ENCODE measurements around the gene FBXO33. TPM values are rescaled to one million over a fixed set of nuclear protein-coding genes. Genes with fewer than 3 reads are reported as not detected.
A peak's percentile ranks its signal among the peaks of the same experiment; 100 is the strongest.

FBXO33 gene
- total RNA-seq, 2 experiments from 2014 or later = 21.8 TPM

- Mint-ChIP-seq H3K4me1 (peaks cover 2% of the 10 kb centered on the region), H3K27ac (no peak overlapping the region), H3K27me3 (no peaks in the 10 kb centered on the region), H3K9me3 (peaks cover 22% of the 10 kb centered on the region), H3K4me3 (no peak overlapping the region), H3K36me3 (peaks cover 40% of the 10 kb centered on the region)
- no peak for DNase-seq
Measured at GRCh38 chr14:39406560-39406959, 25.7 kb downstream of the FBXO33 start.

GRCh38 chr14:39398382-39398781 lies 33.9 kb downstream of the FBXO33 start:
- Mint-ChIP-seq H3K4me3 (no peak overlapping the region), H3K27ac (no peak overlapping the region), H3K36me3 (peaks cover 21% of the 10 kb centered on the region), H3K9me3 (no peaks in the 10 kb centered on the region), H3K27me3 (no peaks in the 10 kb centered on the region), H3K4me1 (peaks cover 13% of the 10 kb centered on the region)
- DNase-seq = no peak

- no peak for DNase-seq
- H3K27me3 Mint-ChIP-seq = no peaks in the 10 kb centered on the region
- H3K4me1 Mint-ChIP-seq = peaks cover 13% of the 10 kb centered on the region
- no peaks in the 10 kb centered on the region for H3K9me3 Mint-ChIP-seq
- H3K36me3 Mint-ChIP-seq = peaks cover 17% of the 10 kb centered on the region
- no peak overlapping the region for H3K4me3 Mint-ChIP-seq
- peak overlapping the region; percentile 47 for H3K27ac Mint-ChIP-seq
Measured at GRCh38 chr14:39396448-39396847, 35.8 kb downstream of the FBXO33 start.

- Mint-ChIP-seq H3K4me1 (peaks cover 13% of the 10 kb centered on the region), H3K27ac (peak overlapping the region; percentile 78), H3K4me3 (no peak overlapping the region), H3K36me3 (peaks cover 17% of the 10 kb centered on the region), H3K9me3 (no peaks in the 10 kb centered on the region), H3K27me3 (no peaks in the 10 kb centered on the region)
- no peak for DNase-seq
Measured at GRCh38 chr14:39395555-39396254, 36.5 kb downstream of the FBXO33 start.

- Mint-ChIP-seq H3K4me1 (peaks cover 13% of the 10 kb centered on the region), H3K9me3 (no peaks in the 10 kb centered on the region), H3K36me3 (peaks cover 14% of the 10 kb centered on the region), H3K27ac (no peak overlapping the region), H3K27me3 (no peaks in the 10 kb centered on the region), H3K4me3 (no peak overlapping the region)
- DNase-seq = no peak
Measured at GRCh38 chr14:39393289-39393688, 38.9 kb downstream of the FBXO33 start.

- DNase-seq = no peak
- Mint-ChIP-seq H3K36me3 (peaks cover 2% of the 10 kb centered on the region), H3K4me1 (peaks cover 20% of the 10 kb centered on the region), H3K4me3 (no peak overlapping the region), H3K27ac (no peak overlapping the region), H3K27me3 (no peaks in the 10 kb centered on the region), H3K9me3 (no peaks in the 10 kb centered on the region)
Measured at GRCh38 chr14:39384177-39384576, 48.1 kb downstream of the FBXO33 start.

- H3K4me3 Mint-ChIP-seq = no peak overlapping the region
- DNase-seq = no peak
- peaks cover 2% of the 10 kb centered on the region for H3K36me3 Mint-ChIP-seq
- no peaks in the 10 kb centered on the region for H3K27me3 Mint-ChIP-seq
- H3K4me1 Mint-ChIP-seq = peaks cover 20% of the 10 kb centered on the region
- H3K27ac Mint-ChIP-seq = no peak overlapping the region
- H3K9me3 Mint-ChIP-seq = no peaks in the 10 kb centered on the region
Measured at GRCh38 chr14:39383741-39384140, 48.5 kb downstream of the FBXO33 start.

- no peak overlapping the region for H3K27ac Mint-ChIP-seq
Measured at GRCh38 chr14:39383026-39383660, 49.1 kb downstream of the FBXO33 start.

GRCh38 chr14:39382463-39382862 lies 49.8 kb downstream of the FBXO33 start:
- H3K4me1 Mint-ChIP-seq = peaks cover 20% of the 10 kb centered on the region
- no peak overlapping the region for H3K27ac Mint-ChIP-seq
- H3K9me3 Mint-ChIP-seq = no peaks in the 10 kb centered on the region
- peaks cover 2% of the 10 kb centered on the region for H3K36me3 Mint-ChIP-seq
- no peaks in the 10 kb centered on the region for H3K27me3 Mint-ChIP-seq
- no peak for DNase-seq
- no peak overlapping the region for H3K4me3 Mint-ChIP-seq

More at GRCh38 chr14:39383026-39383660, 49.1 kb downstream of the FBXO33 start:
- Mint-ChIP-seq H3K9me3 (no peaks in the 10 kb centered on the region), H3K36me3 (peaks cover 2% of the 10 kb centered on the region), H3K4me3 (no peak overlapping the region), H3K27me3 (no peaks in the 10 kb centered on the region), H3K4me1 (peaks cover 20% of the 10 kb centered on the region)
- DNase-seq = no peak

GRCh38 chr14:39381366-39381765 lies 50.9 kb downstream of the FBXO33 start:
- no peaks in the 10 kb centered on the region for H3K27me3 Mint-ChIP-seq
- H3K27ac Mint-ChIP-seq = no peak overlapping the region
- no peak overlapping the region for H3K4me3 Mint-ChIP-seq
- peaks cover 27% of the 10 kb centered on the region for H3K4me1 Mint-ChIP-seq
- peaks cover 3% of the 10 kb centered on the region for H3K36me3 Mint-ChIP-seq
- no peaks in the 10 kb centered on the region for H3K9me3 Mint-ChIP-seq
- no peak for DNase-seq

- Mint-ChIP-seq H3K4me3 (no peak overlapping the region), H3K36me3 (peaks cover 7% of the 10 kb centered on the region)
Measured at GRCh38 chr14:39376667-39377403, 55.4 kb downstream of the FBXO33 start.

GRCh38 chr14:39374851-39375250 lies 57.4 kb downstream of the FBXO33 start:
- Mint-ChIP-seq H3K27ac (no peak overlapping the region), H3K9me3 (no peaks in the 10 kb centered on the region), H3K27me3 (no peaks in the 10 kb centered on the region), H3K4me1 (peaks cover 14% of the 10 kb centered on the region), H3K36me3 (peaks cover 11% of the 10 kb centered on the region), H3K4me3 (no peak overlapping the region)
- no peak for DNase-seq

More at GRCh38 chr14:39376667-39377403, 55.4 kb downstream of the FBXO33 start:
- Mint-ChIP-seq H3K4me1 (peaks cover 14% of the 10 kb centered on the region), H3K9me3 (no peaks in the 10 kb centered on the region), H3K27me3 (no peaks in the 10 kb centered on the region), H3K27ac (peak overlapping the region; percentile 9)
- no peak for DNase-seq

- no peak for DNase-seq
- H3K9me3 Mint-ChIP-seq = no peaks in the 10 kb centered on the region
- H3K36me3 Mint-ChIP-seq = peaks cover 11% of the 10 kb centered on the region
- no peak overlapping the region for H3K4me3 Mint-ChIP-seq
- no peaks in the 10 kb centered on the region for H3K27me3 Mint-ChIP-seq
- peaks cover 14% of the 10 kb centered on the region for H3K4me1 Mint-ChIP-seq
- H3K27ac Mint-ChIP-seq = no peak overlapping the region
Measured at GRCh38 chr14:39372656-39373055, 59.6 kb downstream of the FBXO33 start.

- Mint-ChIP-seq H3K4me3 (no peak overlapping the region), H3K9me3 (peaks cover 4% of the 10 kb centered on the region), H3K4me1 (peaks cover 4% of the 10 kb centered on the region), H3K27ac (no peak overlapping the region), H3K36me3 (peaks cover 16% of the 10 kb centered on the region), H3K27me3 (no peaks in the 10 kb centered on the region)
- DNase-seq = no peak
Measured at GRCh38 chr14:39370415-39370814, 61.8 kb downstream of the FBXO33 start.

- H3K36me3 Mint-ChIP-seq = peaks cover 27% of the 10 kb centered on the region
Measured at GRCh38 chr14:39369029-39369428, 63.2 kb downstream of the FBXO33 start.

More at GRCh38 chr14:39369029-39369428, 63.2 kb downstream of the FBXO33 start:
- no peak overlapping the region for H3K27ac Mint-ChIP-seq
- H3K9me3 Mint-ChIP-seq = peaks cover 12% of the 10 kb centered on the region
- no peaks in the 10 kb centered on the region for H3K27me3 Mint-ChIP-seq
- no peak for DNase-seq
- no peak overlapping the region for H3K4me3 Mint-ChIP-seq
- peaks cover 3% of the 10 kb centered on the region for H3K4me1 Mint-ChIP-seq

Data from activated naive CD8-positive, alpha-beta T cell treated with anti-CD3 and anti-CD28 coated beads for 36 hours (primary cell).